ENCODE measurements around the gene MTCP1. TPM values are rescaled to one million over a fixed set of nuclear protein-coding genes. Genes with fewer than 3 reads are reported as not detected.

The MTCP1 gene
- total and polyA plus RNA-seq, 9 donors, result 0.36 to 29.0 (median 27.3) TPM

- DNase-seq, result peak in 2 of 5 donors; percentile 29 to 46
- TF ChIP-seq EP300 (IDR thresholded peaks at IDR 0.05) (no peak), CTCF (IDR thresholded peaks at IDR 0.05) (peak in 2 of 3 donors; percentile 15 to 24), POLR2A (IDR thresholded peaks at IDR 0.05) (no peak)
- Histone ChIP-seq H3K36me3 (no peaks in the 10 kb centered on the region), H3K4me3 (no peak overlapping the region), H3K4me1 (ENCODE audit: insufficient read depth) (no peaks in the 10 kb centered on the region), H3K27me3 (no peaks in the 10 kb centered on the region), H3K9me3 (no peaks in the 10 kb centered on the region), H3K27ac (no peak overlapping the region)
- intact Hi-C loops (cut with DNase I), result no loop called here
- WGBS, 3 donors, result 72 to 74% (median 74%) methylated on average over 24 of the region's 24 CpGs
Measured at GRCh38 chrX:155086202-155086840, 15.4 kb upstream of the MTCP1 start.

GRCh38 chrX:155071694-155072280 lies 851 bp upstream of the MTCP1 start:
- no peaks in the 10 kb centered on the region for H3K27me3 ChIP-seq
- TF ChIP-seq CTCF (IDR thresholded peaks at IDR 0.05), result no peak
- TF ChIP-seq EP300 (IDR thresholded peaks at IDR 0.05), result no peak
- no peaks in the 10 kb centered on the region for H3K9me3 ChIP-seq
- intact Hi-C loops (cut with DNase I), result no loop called here
- peak overlapping the region; percentile 45 for H3K4me3 ChIP-seq
- WGBS, 3 donors, result 39 to 53% (median 41%) methylated on average over 25 of the region's 25 CpGs
- peak in 1 of 5 donors; percentile 32 for DNase-seq
- no peaks in the 10 kb centered on the region for H3K4me1 ChIP-seq (ENCODE audit: insufficient read depth)
- H3K36me3 ChIP-seq, result no peaks in the 10 kb centered on the region
- H3K27ac ChIP-seq, result peak overlapping the region in 1 of 2 donors; percentile 69

GRCh38 chrX:155070663-155070974 lies 317 bp downstream of the MTCP1 start:
- 33 to 50% (median 45%) methylated on average over 16 of the region's 16 CpGs for WGBS, 3 donors
- no peak for TF ChIP-seq CTCF (IDR thresholded peaks at IDR 0.05)
- no peak for TF ChIP-seq POLR2A (IDR thresholded peaks at IDR 0.05)
- TF ChIP-seq EP300 (IDR thresholded peaks at IDR 0.05), result no peak
- H3K9me3 ChIP-seq, result no peaks in the 10 kb centered on the region
- no peaks in the 10 kb centered on the region for H3K4me1 ChIP-seq (ENCODE audit: insufficient read depth)
- intact Hi-C loops (cut with DNase I), result no loop called here
- no peak for DNase-seq
- no peaks in the 10 kb centered on the region for H3K36me3 ChIP-seq
- H3K27me3 ChIP-seq, result no peaks in the 10 kb centered on the region
- peak overlapping the region; percentile 45 for H3K4me3 ChIP-seq
- peak overlapping the region in 1 of 2 donors; percentile 63 for H3K27ac ChIP-seq

- Histone ChIP-seq H3K9me3 (no peaks in the 10 kb centered on the region), H3K4me1 (ENCODE audit: insufficient read depth) (no peaks in the 10 kb centered on the region), H3K27ac (no peak overlapping the region), H3K4me3 (peak overlapping the region; percentile 45), H3K27me3 (no peaks in the 10 kb centered on the region), H3K36me3 (no peaks in the 10 kb centered on the region)
- intact Hi-C loops (cut with DNase I), result no loop called here
- TF ChIP-seq CTCF (IDR thresholded peaks at IDR 0.05) (no peak), POLR2A (IDR thresholded peaks at IDR 0.05) (no peak), EP300 (IDR thresholded peaks at IDR 0.05) (no peak)
- 33 to 43% (median 34%) methylated on average over 12 of the region's 12 CpGs for WGBS, 3 donors
- no peak for DNase-seq
Measured at GRCh38 chrX:155070038-155070437, 898 bp downstream of the MTCP1 start.

Data from ovary (tissue), 9 donors.